Measurements from ENCODE around the gene CBLC.

The CBLC gene

GRCh38 chr19:44789943-44790483 lies 12.3 kb downstream of the CBLC start:
- no peak for DNase-seq (ENCODE audit: insufficient read length)
- no peak for FAIRE-seq
- TF ChIP-seq POLR2A (IDR thresholded peaks at IDR 0.05; ENCODE audit: low read depth, low read length) (no peak), TAF1 (IDR thresholded peaks at IDR 0.05; ENCODE audit: borderline replicate concordance, low read depth, low read length) (no peak), POLR2AphosphoS5 (IDR thresholded peaks at IDR 0.05; ENCODE audit: low read depth, low read length) (no peak)

GRCh38 chr19:44792281-44792680 lies 14.6 kb downstream of the CBLC start:
- TF ChIP-seq POLR2AphosphoS5 (IDR thresholded peaks at IDR 0.05; ENCODE audit: low read depth, low read length) = no peak
- no peak for TF ChIP-seq POLR2A (IDR thresholded peaks at IDR 0.05; ENCODE audit: low read depth, low read length)
- TF ChIP-seq TAF1 (IDR thresholded peaks at IDR 0.05; ENCODE audit: borderline replicate concordance, low read depth, low read length) = no peak
- peak; percentile 50 for FAIRE-seq

GRCh38 chr19:44794610-44795009 lies 16.9 kb downstream of the CBLC start:
- DNase-seq (ENCODE audit: insufficient read length) (no peak), FAIRE-seq (no peak)
- TF ChIP-seq POLR2AphosphoS5 (IDR thresholded peaks at IDR 0.05; ENCODE audit: low read depth, low read length) = no peak
- no peak for TF ChIP-seq POLR2A (IDR thresholded peaks at IDR 0.05; ENCODE audit: low read depth, low read length)
- TF ChIP-seq TAF1 (IDR thresholded peaks at IDR 0.05; ENCODE audit: borderline replicate concordance, low read depth, low read length) = no peak

More at GRCh38 chr19:44792281-44792680, 14.6 kb downstream of the CBLC start:
- no peak for DNase-seq (ENCODE audit: insufficient read length)

GRCh38 chr19:44795398-44795987 lies 17.8 kb downstream of the CBLC start:
- TF ChIP-seq POLR2AphosphoS5 (IDR thresholded peaks at IDR 0.05; ENCODE audit: low read depth, low read length) (no peak), TAF1 (IDR thresholded peaks at IDR 0.05; ENCODE audit: borderline replicate concordance, low read depth, low read length) (no peak), POLR2A (IDR thresholded peaks at IDR 0.05; ENCODE audit: low read depth, low read length) (no peak)
- FAIRE-seq = no peak
- DNase-seq (ENCODE audit: insufficient read length) = no peak

GRCh38 chr19:44796701-44797115 lies 19.0 kb downstream of the CBLC start:
- DNase-seq (ENCODE audit: insufficient read length) = no peak
- no peak for FAIRE-seq
- no peak for TF ChIP-seq TAF1 (IDR thresholded peaks at IDR 0.05; ENCODE audit: borderline replicate concordance, low read depth, low read length)
- no peak for TF ChIP-seq POLR2AphosphoS5 (IDR thresholded peaks at IDR 0.05; ENCODE audit: low read depth, low read length)
- TF ChIP-seq POLR2A (IDR thresholded peaks at IDR 0.05; ENCODE audit: low read depth, low read length) = no peak

GRCh38 chr19:44799627-44800346 lies 22.1 kb downstream of the CBLC start:
- TF ChIP-seq POLR2AphosphoS5 (IDR thresholded peaks at IDR 0.05; ENCODE audit: low read depth, low read length) (no peak), POLR2A (IDR thresholded peaks at IDR 0.05; ENCODE audit: low read depth, low read length) (no peak), TAF1 (IDR thresholded peaks at IDR 0.05; ENCODE audit: borderline replicate concordance, low read depth, low read length) (no peak)
- no peak for FAIRE-seq

GRCh38 chr19:44800461-44800860 lies 22.8 kb downstream of the CBLC start:
- DNase-seq (ENCODE audit: insufficient read length) (peak; percentile 93), FAIRE-seq (peak; percentile 96)
- TF ChIP-seq POLR2AphosphoS5 (IDR thresholded peaks at IDR 0.05; ENCODE audit: low read depth, low read length) (no peak), POLR2A (IDR thresholded peaks at IDR 0.05; ENCODE audit: low read depth, low read length) (no peak), TAF1 (IDR thresholded peaks at IDR 0.05; ENCODE audit: borderline replicate concordance, low read depth, low read length) (no peak)

More at GRCh38 chr19:44799627-44800346, 22.1 kb downstream of the CBLC start:
- DNase-seq (ENCODE audit: insufficient read length) = no peak

- no peak for FAIRE-seq
- TF ChIP-seq TAF1 (IDR thresholded peaks at IDR 0.05; ENCODE audit: borderline replicate concordance, low read depth, low read length) (no peak), POLR2AphosphoS5 (IDR thresholded peaks at IDR 0.05; ENCODE audit: low read depth, low read length) (no peak), POLR2A (IDR thresholded peaks at IDR 0.05; ENCODE audit: low read depth, low read length) (no peak)
- no peak for DNase-seq (ENCODE audit: insufficient read length)
Measured at GRCh38 chr19:44803442-44804428, 26.0 kb downstream of the CBLC start.

GRCh38 chr19:44806291-44806690 lies 28.6 kb downstream of the CBLC start:
- TF ChIP-seq POLR2A (IDR thresholded peaks at IDR 0.05; ENCODE audit: low read depth, low read length) (no peak), POLR2AphosphoS5 (IDR thresholded peaks at IDR 0.05; ENCODE audit: low read depth, low read length) (no peak), TAF1 (IDR thresholded peaks at IDR 0.05; ENCODE audit: borderline replicate concordance, low read depth, low read length) (no peak)
- DNase-seq (ENCODE audit: insufficient read length) (no peak), FAIRE-seq (no peak)

GRCh38 chr19:44807162-44807561 lies 29.5 kb downstream of the CBLC start:
- FAIRE-seq = no peak
- TF ChIP-seq POLR2A (IDR thresholded peaks at IDR 0.05; ENCODE audit: low read depth, low read length) (no peak), POLR2AphosphoS5 (IDR thresholded peaks at IDR 0.05; ENCODE audit: low read depth, low read length) (no peak), TAF1 (IDR thresholded peaks at IDR 0.05; ENCODE audit: borderline replicate concordance, low read depth, low read length) (no peak)
- no peak for DNase-seq (ENCODE audit: insufficient read length)

All from GM12892 (cell line).